ENCODE measurements around the gene OR2A5. TPM values are rescaled to one million over a fixed set of nuclear protein-coding genes. Genes with fewer than 3 reads are reported as not detected.

OR2A5 gene
- total RNA-seq, 2 experiments from 2014 or later, result not detected

DNA sequence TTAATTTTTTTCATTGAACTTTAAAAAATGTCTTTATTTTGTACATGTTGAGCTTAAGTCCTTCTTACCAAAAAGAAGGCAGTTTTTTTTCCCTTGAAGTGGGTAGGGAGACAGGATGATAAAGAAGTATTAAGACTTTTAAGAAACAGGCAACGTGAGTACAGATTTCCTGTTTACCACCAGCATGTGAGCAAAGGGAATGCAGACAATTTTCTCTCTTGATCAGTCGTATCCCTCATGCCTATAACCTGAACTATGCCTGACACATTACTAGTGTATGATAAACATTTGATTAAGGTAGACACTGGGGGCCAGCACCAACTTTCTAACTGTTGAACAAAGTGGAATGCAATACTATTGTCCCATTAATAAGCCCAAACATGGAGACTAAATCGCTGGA is 51.9 kb downstream of the OR2A5 start:
- ChIA-PET CTCF (no interaction called here), POLR2A (no interaction called here)
- H3K4me3 Mint-ChIP-seq, result no peak overlapping the region
- H3K27me3 Mint-ChIP-seq, result peaks cover 6% of the 10 kb centered on the region
- H3K36me3 Mint-ChIP-seq, result no peaks in the 10 kb centered on the region
- DNase-seq, result no peak
- no peaks in the 10 kb centered on the region for H3K9me3 Mint-ChIP-seq
- H3K27ac Mint-ChIP-seq, result no peak overlapping the region
- peaks cover 8% of the 10 kb centered on the region for H3K4me1 Mint-ChIP-seq (ENCODE audit: low read depth)
- intact Hi-C loops (cut with micrococcal nuclease), result no loop called here

DNA sequence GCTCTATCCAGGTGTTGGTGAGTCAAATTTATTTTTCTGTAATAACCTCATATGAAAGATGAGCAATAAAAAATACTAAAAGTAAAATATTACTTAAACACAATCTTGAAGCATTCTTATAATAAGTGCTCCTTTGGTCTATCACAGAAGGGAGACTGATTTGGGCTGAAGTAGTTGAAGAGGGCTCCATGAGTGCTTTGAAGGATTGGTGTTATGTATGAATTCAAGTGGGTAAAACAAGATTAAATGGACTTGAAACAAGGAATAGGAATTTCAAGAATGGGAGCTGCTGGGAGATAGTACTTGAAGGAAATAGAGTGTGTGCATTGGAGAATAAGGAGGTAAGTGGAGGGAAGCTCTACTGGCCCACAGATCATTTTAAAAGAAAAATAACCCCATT is 53.3 kb downstream of the OR2A5 start:
- no peak overlapping the region for H3K4me3 Mint-ChIP-seq
- ChIA-PET CTCF (interaction anchor here (0.8 kb wide), 1 partner anchor 26 kb away, joined by 3 read pairs; no protein-coding TSS in a partner anchor), POLR2A (no interaction called here)
- intact Hi-C loops (cut with micrococcal nuclease), result no loop called here
- H3K27ac Mint-ChIP-seq, result no peak overlapping the region
- peaks cover 2% of the 10 kb centered on the region for H3K27me3 Mint-ChIP-seq
- no peaks in the 10 kb centered on the region for H3K9me3 Mint-ChIP-seq
- H3K36me3 Mint-ChIP-seq, result no peaks in the 10 kb centered on the region
- no peak for DNase-seq
- peaks cover 8% of the 10 kb centered on the region for H3K4me1 Mint-ChIP-seq (ENCODE audit: low read depth)

DNA sequence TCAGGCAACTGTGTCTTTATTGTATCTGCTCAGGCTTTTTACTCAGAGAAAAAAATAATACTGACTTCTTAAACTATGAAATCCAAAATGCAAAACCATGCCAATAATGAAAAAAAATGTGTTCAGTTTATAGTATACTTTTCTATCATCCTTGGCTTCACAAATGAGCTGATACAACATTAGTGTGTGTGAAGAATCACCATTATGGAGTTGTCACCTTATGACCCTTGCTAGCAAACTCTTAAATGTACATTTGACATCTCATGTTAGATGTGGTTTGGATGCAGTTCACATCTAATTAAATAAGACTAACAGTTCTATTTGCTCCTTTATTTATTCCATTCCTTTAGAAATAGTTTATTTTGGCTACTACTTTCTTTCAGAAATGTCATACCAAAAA is 56.5 kb downstream of the OR2A5 start:
- Mint-ChIP-seq H3K36me3 (no peaks in the 10 kb centered on the region), H3K4me3 (no peak overlapping the region), H3K27me3 (peaks cover 2% of the 10 kb centered on the region), H3K27ac (no peak overlapping the region), H3K4me1 (ENCODE audit: low read depth) (peaks cover 8% of the 10 kb centered on the region), H3K9me3 (no peaks in the 10 kb centered on the region)
- ChIA-PET POLR2A (no interaction called here), CTCF (interaction anchor here (0.7 kb wide), 1 partner anchor 23 kb away, joined by 3 read pairs; no protein-coding TSS in a partner anchor)
- no peak for DNase-seq
- intact Hi-C loops (cut with micrococcal nuclease), result no loop called here

Other genes with a start within 250 kb of the OR2A5 start
- 10 to 100 TPM; 25.8 to 26.1 TPM for gene TCAF1, start 146.8 kb upstream of the OR2A5 start, total RNA-seq
- not detected for gene OR2F2, start 113.7 kb upstream of the OR2A5 start, total RNA-seq
- not detected for gene OR2F1, start 94.1 kb upstream of the OR2A5 start, total RNA-seq
- not detected for gene OR6B1, start 48.6 kb upstream of the OR2A5 start, total RNA-seq
- gene OR2A25, start 20.9 kb downstream of the OR2A5 start, total RNA-seq, result not detected
- gene OR2A12, start 37.3 kb downstream of the OR2A5 start, total RNA-seq, result not detected
- gene OR2A2, start 60.6 kb downstream of the OR2A5 start, total RNA-seq, result not detected
- gene OR2A14, start 74.2 kb downstream of the OR2A5 start, total RNA-seq, result not detected
- 1 to 10 TPM; 3.1 to 3.6 TPM for gene CTAGE4, start 134.5 kb downstream of the OR2A5 start, total RNA-seq
- 1 to 10 TPM; 8.8 to 9.6 TPM for gene ARHGEF35, start 146.9 kb downstream of the OR2A5 start, total RNA-seq
- gene OR2A42, start 190.7 kb downstream of the OR2A5 start, total RNA-seq, result not detected
- gene OR2A7, start 215.8 kb downstream of the OR2A5 start, total RNA-seq, result 1 to 10 TPM; 2.0 to 2.2 TPM
- gene CTAGE8, start 220.3 kb downstream of the OR2A5 start, total RNA-seq, result 1 to 10 TPM; 1.7 to 1.8 TPM